ENCODE data around the gene PTPN18. TPM values are rescaled to one million over a fixed set of nuclear protein-coding genes. Genes with fewer than 3 reads are reported as not detected.

Gene PTPN18
- polyA plus RNA-seq, 2 of the 4 experiments (the other 2 are of a cell fraction): 19.6 to 20.4 TPM

GRCh38 chr2:130328710-130329109 lies 27.1 kb upstream of the PTPN18 start (continued):
- no peak for TF ChIP-seq CHD4 (IDR thresholded peaks at IDR 0.05; ENCODE audit: borderline replicate concordance)
- TF ChIP-seq FOXS1 (CRISPR knock-in tag; IDR thresholded peaks at IDR 0.05): no peak
- no peak for TF ChIP-seq HOXA7 (CRISPR knock-in tag; IDR thresholded peaks at IDR 0.05)
- TF ChIP-seq TFCP2L1 (CRISPR knock-in tag; IDR thresholded peaks at IDR 0.05): no peak
- no peak for TF ChIP-seq ZFP36 (IDR thresholded peaks at IDR 0.05; ENCODE audit: borderline replicate concordance, partially characterized antibody)
- no peak for TF ChIP-seq JUNB (IDR thresholded peaks at IDR 0.05)
- no peak for TF ChIP-seq FOSB (CRISPR knock-in tag; IDR thresholded peaks at IDR 0.05)
- no peak for TF ChIP-seq KDM1A (IDR thresholded peaks at IDR 0.05; ENCODE audit: low read depth)
- TF ChIP-seq CHD2 (IDR thresholded peaks at IDR 0.05; ENCODE audit: low read length, partially characterized antibody): no peak
- no peak for TF ChIP-seq RAD21 (conservative IDR thresholded peaks at IDR 0.05 in 1 of 2, IDR thresholded peaks at IDR 0.05 in 1 of 2)
- no peak for TF ChIP-seq ZSCAN20 (CRISPR knock-in tag; IDR thresholded peaks at IDR 0.05)
- no peak for TF ChIP-seq ELK1 (IDR thresholded peaks at IDR 0.05; ENCODE audit: low read depth, low read length)

- POLR2A ChIA-PET: interaction anchor here (0.6 to 1.3 kb wide), 5 partner anchors 9 to 227 kb away, joined by 3 to 9 read pairs (median 5); partner anchors contain the start of genes IMP4 and SMPD4
- H3K27ac ChIP-seq: peak overlapping the region; percentile 21 to 53; a peak in 2 of 6 replicates
- no peaks in the 10 kb centered on the region for H3K9me3 ChIP-seq
- ATAC-seq: peak; percentile 60 to 78
- 26% methylated on average over 18 of the region's 29 CpGs for WGBS (ENCODE audit: missing lambda C conversion rate)
- H3K4me3 ChIP-seq: peak overlapping the region; percentile 39
- CTCF ChIA-PET: interaction anchor here (0.6 to 7.5 kb wide), 31 partner anchors 9 to 182 kb away, joined by 3 to 96 read pairs (median 4); partner anchors contain the start of genes IMP4, MZT2B and SMPD4
- peak overlapping the region; percentile 80 for H3K4me2 ChIP-seq
- FAIRE-seq: no peak
- no peaks in the 10 kb centered on the region; the same call in 2 of the 3 replicates for H3K4me1 ChIP-seq
- DNase-seq (ENCODE audit: low read depth in 1 of 2, low spot score in 1 of 2): peak; percentile 52 to 75
- TF ChIP-seq CHD2 (IDR thresholded peaks at IDR 0.05; ENCODE audit: low read length, partially characterized antibody): no peak
- TF ChIP-seq JUN (IDR thresholded peaks at IDR 0.05): no peak
- TF ChIP-seq RCOR1 (IDR thresholded peaks at IDR 0.05; ENCODE audit: low read depth, low read length): no peak
- no peak for TF ChIP-seq POLR2AphosphoS2 (conservative IDR thresholded peaks at IDR 0.05; ENCODE audit: low read length)
- TF ChIP-seq RAD21 (conservative IDR thresholded peaks at IDR 0.05 in 1 of 2, IDR thresholded peaks at IDR 0.05 in 1 of 2): peak; percentile 95 to 98
- no peak for TF ChIP-seq EHF (CRISPR knock-in tag; IDR thresholded peaks at IDR 0.05)
- TF ChIP-seq CTCF (IDR thresholded peaks at IDR 0.05): peak; percentile 97
- TF ChIP-seq NR3C1 (IDR thresholded peaks at IDR 0.05): no peak
- no peak for TF ChIP-seq EHMT2 (IDR thresholded peaks at IDR 0.05; ENCODE audit: low read depth)
- TF ChIP-seq SREBF2 (IDR thresholded peaks at IDR 0.05): no peak
- TF ChIP-seq HOXB5 (CRISPR knock-in tag; IDR thresholded peaks at IDR 0.05): no peak
- no peak for TF ChIP-seq FOXS1 (CRISPR knock-in tag; IDR thresholded peaks at IDR 0.05)
- TF ChIP-seq NFE2L2 (conservative IDR thresholded peaks at IDR 0.05; ENCODE audit: low read length): no peak
- TF ChIP-seq CEBPB (IDR thresholded peaks at IDR 0.05): peak in 1 of 2 experiments; percentile 43; a peak in 2 of 4 replicates
- TF ChIP-seq USF2 (IDR thresholded peaks at IDR 0.05): no peak
- no peak for TF ChIP-seq JUNB (IDR thresholded peaks at IDR 0.05)
- TF ChIP-seq ESRRA (IDR thresholded peaks at IDR 0.05; ENCODE audit: borderline replicate concordance, low read length): no peak
- TF ChIP-seq PHF8 (IDR thresholded peaks at IDR 0.05; ENCODE audit: borderline replicate concordance, low read depth): no peak
- TF ChIP-seq HOXA7 (CRISPR knock-in tag; IDR thresholded peaks at IDR 0.05): no peak
- TF ChIP-seq TFCP2L1 (CRISPR knock-in tag; IDR thresholded peaks at IDR 0.05): no peak
- no peak for TF ChIP-seq RARB (CRISPR knock-in tag; IDR thresholded peaks at IDR 0.05)
- no peak for TF ChIP-seq KDM1A (IDR thresholded peaks at IDR 0.05; ENCODE audit: low read depth)
- TF ChIP-seq MYC (IDR thresholded peaks at IDR 0.05; ENCODE audit: borderline replicate concordance, low read length): no peak
- 0 out of 2 replicates have a peak, but pooled peaks have one; percentile 55 for TF ChIP-seq MAX (IDR thresholded peaks at IDR 0.05)
- TF ChIP-seq TP53 (CRISPR knock-in tag; IDR thresholded peaks at IDR 0.05): no peak
- TF ChIP-seq SMC3 (IDR thresholded peaks at IDR 0.05): peak; percentile 93
- TF ChIP-seq BHLHE40 (IDR thresholded peaks at IDR 0.05; ENCODE audit: low read depth, low read length): no peak
- no peak for TF ChIP-seq FOSL2 (IDR thresholded peaks at IDR 0.05)
- peak; percentile 21; the same call in 1 of the 2 replicates for TF ChIP-seq FOSL2 (CRISPR knock-in tag; IDR thresholded peaks at IDR 0.05)
Observed at GRCh38 chr2:130332271-130333073, 23.4 kb upstream of the PTPN18 start.

Measured in A549 (cell line).